Cortex of kidney (tissue), 1 donor: ENCODE results near the gene AEBP2.

Source experiments
- DNase-seq: peaks from one replicate; lab custom pipeline; 2025; lab: John Stamatoyannopoulos, UW

The AEBP2 gene

GRCh38 chr12:19553175-19553574, 113.9 kb downstream of the AEBP2 start:
- DNase-seq: no peak

DNA sequence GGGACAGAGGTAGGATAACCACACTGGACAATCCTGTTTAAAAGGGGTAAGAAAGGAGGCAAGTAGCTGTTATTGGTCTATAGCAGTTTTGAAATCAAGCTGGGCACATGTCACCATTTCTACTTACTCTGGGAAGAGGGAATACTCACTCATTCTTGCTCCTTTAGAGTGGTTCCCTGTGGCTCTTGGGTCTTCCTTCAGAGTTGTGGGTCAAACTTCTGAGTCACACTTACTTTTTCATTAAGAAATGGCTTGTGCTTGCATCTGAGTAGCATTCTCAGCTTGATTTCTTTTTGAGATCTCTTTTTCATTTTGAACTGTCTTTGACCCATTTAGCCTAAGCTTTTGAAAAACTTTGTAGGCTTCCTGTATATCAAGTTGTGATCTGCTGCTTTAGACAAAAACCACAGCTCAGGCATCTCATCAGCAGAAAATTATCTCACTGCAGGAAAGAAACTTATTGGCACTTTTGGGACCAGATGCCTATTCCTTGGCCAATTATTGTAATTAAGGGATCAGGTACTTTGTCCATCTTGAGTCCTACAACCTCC, 122.2 kb downstream of the AEBP2 start:
- DNase-seq: no peak
